Ascending aorta (tissue), 2 donors: Measurements from ENCODE around the gene ECPAS. TPM values are rescaled to one million over a fixed set of nuclear protein-coding genes. Genes with fewer than 3 reads are reported as not detected.

ENCODE experiments used
- DNase-seq, 2 donors: peaks; one replicate each; pipeline ENCODE4 v3.0.0-alpha.2; 2019; ENCODE audit warnings: low spot score in 2 of 2
- H3K27ac ChIP-seq, 2 donors: fragments of 200-600 bp; sonication (generic); one replicate each; pipeline ENCODE4 v1.5.1; 2016 to 2017; ENCODE audit warnings: mild to moderate bottlenecking in 1 of 2
- H3K27me3 ChIP-seq: fragments of 200-600 bp; sonication (generic); one replicate; pipeline ENCODE4 v1.5.1; 2017
- H3K36me3 ChIP-seq, 2 donors: fragments of 200-600 bp; sonication (generic); one replicate each; pipeline ENCODE4 v1.5.1; 2016
- H3K4me1 ChIP-seq, 2 donors: fragments of 200-600 bp; sonication (generic); one replicate each; pipeline ENCODE4 v1.5.1; 2016 to 2017; ENCODE audit warnings: mild to moderate bottlenecking in 1 of 2
- H3K4me3 ChIP-seq, 2 donors: fragments of 200-600 bp; sonication (generic); one replicate each; pipeline ENCODE4 v1.5.1; 2016 to 2017; ENCODE audit warnings: mild to moderate bottlenecking in 1 of 2
- H3K9me3 ChIP-seq, 2 donors: fragments of 200-600 bp; sonication (generic); one replicate each; pipeline ENCODE4 v1.5.1; 2016
- intact Hi-C: fragments of 100-400 bp; cut with DNase I; formaldehyde crosslinking; loops from one replicate; pipeline ENCODE4 v1.15.1; 2023
- total RNA-seq: library from RNA; depleted of rRNA; stranded (reverse); fragments of >200 nt; gene quantifications from one replicate; pipeline ENCODE4 v1.1.0, GENCODE V29; 2016
- TF ChIP-seq, protein P1 (sequence below), 3 experiments: fragments of 200-600 bp in 2 of 3; fragments of 450-650 bp in 1 of 3; sonication (generic) in 2 of 3; IDR thresholded peaks; one replicate each; pipeline ENCODE4 v1.5.1; 2016 to 2019; ENCODE audit warnings: antibody characterized with exemption in 3 of 3, mild to moderate bottlenecking in 1 of 3, moderate library complexity in 1 of 3

Gene ECPAS
- total RNA-seq, 1 donor from 2014 or later = 32.6 TPM

DNA sequence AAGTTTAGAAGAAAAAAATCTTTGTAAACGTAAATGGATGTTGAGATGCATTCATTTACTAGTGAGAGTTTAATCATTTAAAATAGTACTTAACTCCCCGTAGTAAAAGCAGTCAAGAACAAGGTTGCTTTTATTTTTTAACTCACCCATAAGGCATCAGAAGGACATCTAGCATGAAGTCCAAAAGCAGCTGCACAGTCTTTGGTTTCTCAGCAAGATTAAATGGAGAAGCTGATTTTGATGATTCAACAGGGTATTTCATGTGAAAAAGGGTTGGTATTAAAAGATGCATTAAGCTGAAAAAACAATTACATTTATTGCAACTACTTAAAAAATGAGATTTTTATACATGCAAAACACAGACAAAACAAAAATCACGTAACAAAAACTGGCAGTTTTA lies 44.0 kb downstream of the ECPAS start:
- no peaks in the 10 kb centered on the region for H3K27me3 ChIP-seq
- TF ChIP-seq, protein P1, sequence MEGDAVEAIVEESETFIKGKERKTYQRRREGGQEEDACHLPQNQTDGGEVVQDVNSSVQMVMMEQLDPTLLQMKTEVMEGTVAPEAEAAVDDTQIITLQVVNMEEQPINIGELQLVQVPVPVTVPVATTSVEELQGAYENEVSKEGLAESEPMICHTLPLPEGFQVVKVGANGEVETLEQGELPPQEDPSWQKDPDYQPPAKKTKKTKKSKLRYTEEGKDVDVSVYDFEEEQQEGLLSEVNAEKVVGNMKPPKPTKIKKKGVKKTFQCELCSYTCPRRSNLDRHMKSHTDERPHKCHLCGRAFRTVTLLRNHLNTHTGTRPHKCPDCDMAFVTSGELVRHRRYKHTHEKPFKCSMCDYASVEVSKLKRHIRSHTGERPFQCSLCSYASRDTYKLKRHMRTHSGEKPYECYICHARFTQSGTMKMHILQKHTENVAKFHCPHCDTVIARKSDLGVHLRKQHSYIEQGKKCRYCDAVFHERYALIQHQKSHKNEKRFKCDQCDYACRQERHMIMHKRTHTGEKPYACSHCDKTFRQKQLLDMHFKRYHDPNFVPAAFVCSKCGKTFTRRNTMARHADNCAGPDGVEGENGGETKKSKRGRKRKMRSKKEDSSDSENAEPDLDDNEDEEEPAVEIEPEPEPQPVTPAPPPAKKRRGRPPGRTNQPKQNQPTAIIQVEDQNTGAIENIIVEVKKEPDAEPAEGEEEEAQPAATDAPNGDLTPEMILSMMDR (IDR thresholded peaks at IDR 0.05) = no peak
- DNase-seq = no peak
- no peak overlapping the region for H3K27ac ChIP-seq
- H3K4me3 ChIP-seq = no peak overlapping the region
- H3K9me3 ChIP-seq = no peaks in the 10 kb centered on the region
- intact Hi-C loops = no loop called here
- H3K36me3 ChIP-seq = peaks cover 21 to 63% of the 10 kb centered on the region in 2 donors
- no peaks in the 10 kb centered on the region for H3K4me1 ChIP-seq

DNA sequence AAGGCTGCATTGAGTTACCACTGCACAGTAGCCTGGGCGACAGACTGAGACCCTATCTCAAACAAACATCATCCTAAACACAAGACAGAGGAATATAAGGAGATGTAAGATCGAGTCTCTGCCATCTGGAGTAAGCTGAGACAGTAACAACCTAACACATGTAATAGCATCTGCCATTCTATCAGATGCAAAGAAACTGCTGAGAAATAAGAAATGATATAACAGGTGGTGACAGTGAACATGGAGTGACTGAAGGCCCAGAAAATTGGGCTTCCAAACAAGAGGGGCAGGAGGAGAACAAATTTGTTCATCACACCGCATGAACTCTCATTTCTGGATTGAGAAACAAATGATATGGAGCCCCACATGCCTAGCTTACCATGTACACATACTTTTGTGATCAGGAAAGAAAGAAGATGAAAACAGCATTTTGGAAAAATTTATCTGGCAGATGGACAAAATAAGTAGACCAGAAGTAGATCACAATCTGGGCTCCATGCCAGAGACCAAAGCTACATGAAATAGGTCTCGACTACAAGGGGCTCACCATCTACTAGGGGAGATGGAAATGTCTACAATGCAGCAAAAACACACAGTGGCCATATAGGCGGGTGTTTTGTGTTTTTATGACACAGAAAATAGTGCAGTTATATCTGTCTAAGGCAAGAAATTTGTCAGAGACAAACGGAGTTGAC lies 45.5 kb downstream of the ECPAS start:
- TF ChIP-seq, protein P1 (IDR thresholded peaks at IDR 0.05) = no peak
- Histone ChIP-seq H3K4me1 (no peaks in the 10 kb centered on the region), H3K27ac (no peak overlapping the region), H3K27me3 (no peaks in the 10 kb centered on the region), H3K36me3 (peaks cover 21 to 57% of the 10 kb centered on the region in 2 donors), H3K4me3 (no peak overlapping the region), H3K9me3 (no peaks in the 10 kb centered on the region)
- DNase-seq = no peak
- intact Hi-C loops = no loop called here

DNA sequence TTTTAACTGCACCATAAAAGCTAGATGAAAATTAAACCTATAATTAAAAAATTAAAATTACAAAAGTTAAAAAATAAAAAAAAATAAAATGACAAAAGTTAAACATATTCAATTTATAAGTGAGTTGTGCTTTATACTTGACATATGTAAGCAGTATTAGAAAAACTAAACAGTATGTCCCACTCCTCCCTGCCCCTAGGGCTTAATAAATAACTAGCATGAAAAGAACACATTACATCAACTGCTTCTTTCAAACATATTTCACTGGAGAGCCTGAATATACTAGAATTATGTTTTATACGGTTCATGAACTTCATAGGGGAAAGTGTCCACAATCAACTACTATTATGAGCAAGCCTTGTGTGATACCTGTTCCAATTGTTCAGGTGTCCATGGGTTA lies 47.6 kb downstream of the ECPAS start:
- intact Hi-C loops = no loop called here
- Histone ChIP-seq H3K27ac (no peak overlapping the region), H3K9me3 (no peaks in the 10 kb centered on the region), H3K27me3 (no peaks in the 10 kb centered on the region), H3K36me3 (peaks cover 30 to 64% of the 10 kb centered on the region in 2 donors), H3K4me1 (no peaks in the 10 kb centered on the region), H3K4me3 (no peak overlapping the region)
- TF ChIP-seq, protein P1 (IDR thresholded peaks at IDR 0.05) = no peak
- DNase-seq = no peak

DNA sequence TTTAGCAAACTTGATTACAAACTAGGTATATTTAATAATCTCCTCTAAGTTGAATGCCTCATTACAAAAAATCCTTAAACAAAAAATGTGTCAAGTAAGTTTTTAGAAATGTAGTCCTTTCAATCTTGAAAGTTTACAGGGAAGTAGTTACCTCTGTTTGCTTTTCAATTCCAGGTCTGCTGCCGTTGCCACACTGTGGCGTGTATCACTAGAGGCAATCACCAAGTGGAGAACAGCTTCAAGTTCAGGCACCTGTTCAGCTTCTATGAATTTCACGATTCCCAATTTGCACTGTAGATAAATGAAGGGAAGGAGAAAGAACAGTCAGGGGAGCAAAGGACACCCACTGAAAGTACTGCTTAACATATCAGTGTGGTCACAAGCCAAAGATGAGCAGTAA lies 51.1 kb downstream of the ECPAS start:
- H3K9me3 ChIP-seq = no peaks in the 10 kb centered on the region
- H3K4me3 ChIP-seq = no peak overlapping the region
- no peak overlapping the region for H3K27ac ChIP-seq
- TF ChIP-seq, protein P1 (IDR thresholded peaks at IDR 0.05) = no peak
- H3K4me1 ChIP-seq = no peaks in the 10 kb centered on the region
- H3K27me3 ChIP-seq = no peaks in the 10 kb centered on the region
- DNase-seq = no peak
- peaks cover 30 to 68% of the 10 kb centered on the region in 2 donors for H3K36me3 ChIP-seq
- intact Hi-C loops = no loop called here

DNA sequence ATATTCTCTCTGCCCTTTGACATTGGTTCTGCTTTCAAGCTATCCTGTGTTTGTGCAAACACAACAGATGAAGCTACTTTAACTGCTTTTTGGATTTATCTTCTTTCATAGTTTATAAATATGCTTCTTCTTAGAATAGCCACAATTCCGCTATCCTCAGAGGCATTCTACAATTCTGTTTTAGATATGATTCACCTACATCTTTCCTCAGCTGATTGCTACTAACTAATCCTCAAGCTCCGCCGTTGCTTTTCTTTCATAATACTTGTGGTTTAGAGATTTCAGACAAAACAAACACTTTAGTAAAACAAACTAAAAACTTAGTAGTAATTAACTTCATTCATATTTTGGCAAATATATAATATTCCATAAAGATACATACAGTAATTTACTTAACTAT lies 52.5 kb downstream of the ECPAS start:
- Histone ChIP-seq H3K27me3 (no peaks in the 10 kb centered on the region), H3K4me1 (no peaks in the 10 kb centered on the region), H3K27ac (no peak overlapping the region), H3K4me3 (no peak overlapping the region), H3K9me3 (no peaks in the 10 kb centered on the region), H3K36me3 (peaks cover 31 to 75% of the 10 kb centered on the region in 2 donors)
- TF ChIP-seq, protein P1 (IDR thresholded peaks at IDR 0.05) = no peak
- intact Hi-C loops = no loop called here
- DNase-seq = no peak
